ENCODE measurements around the gene MISFA. TPM values are rescaled to one million over a fixed set of nuclear protein-coding genes. Genes with fewer than 3 reads are reported as not detected.

The MISFA gene
- 1 to 10 TPM in 3 of 4 donors, not detected in 1; 1.3 to 5.7 (median 4.4) TPM for total RNA-seq

- no peaks in the 10 kb centered on the region for H3K27me3 ChIP-seq
- no peaks in the 10 kb centered on the region for H3K36me3 ChIP-seq
- intact Hi-C loops (cut with DNase I): no loop called here
- 83 to 94% methylated on average over 7 of the region's 7 CpGs for WGBS, 2 donors
- no peak for DNase-seq
- no peak within 1 kb of the TSS for H3K4me3 ChIP-seq (replicated peaks in 1 of 3)
- H3K27ac ChIP-seq: no peak within 1 kb of the TSS
- H3K4me1 ChIP-seq: no peaks in the 10 kb centered on the region
- TF ChIP-seq, protein P1, sequence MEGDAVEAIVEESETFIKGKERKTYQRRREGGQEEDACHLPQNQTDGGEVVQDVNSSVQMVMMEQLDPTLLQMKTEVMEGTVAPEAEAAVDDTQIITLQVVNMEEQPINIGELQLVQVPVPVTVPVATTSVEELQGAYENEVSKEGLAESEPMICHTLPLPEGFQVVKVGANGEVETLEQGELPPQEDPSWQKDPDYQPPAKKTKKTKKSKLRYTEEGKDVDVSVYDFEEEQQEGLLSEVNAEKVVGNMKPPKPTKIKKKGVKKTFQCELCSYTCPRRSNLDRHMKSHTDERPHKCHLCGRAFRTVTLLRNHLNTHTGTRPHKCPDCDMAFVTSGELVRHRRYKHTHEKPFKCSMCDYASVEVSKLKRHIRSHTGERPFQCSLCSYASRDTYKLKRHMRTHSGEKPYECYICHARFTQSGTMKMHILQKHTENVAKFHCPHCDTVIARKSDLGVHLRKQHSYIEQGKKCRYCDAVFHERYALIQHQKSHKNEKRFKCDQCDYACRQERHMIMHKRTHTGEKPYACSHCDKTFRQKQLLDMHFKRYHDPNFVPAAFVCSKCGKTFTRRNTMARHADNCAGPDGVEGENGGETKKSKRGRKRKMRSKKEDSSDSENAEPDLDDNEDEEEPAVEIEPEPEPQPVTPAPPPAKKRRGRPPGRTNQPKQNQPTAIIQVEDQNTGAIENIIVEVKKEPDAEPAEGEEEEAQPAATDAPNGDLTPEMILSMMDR (IDR thresholded peaks at IDR 0.05): no peak
- TF ChIP-seq POLR2A (IDR thresholded peaks at IDR 0.05): no peak
- no peaks in the 10 kb centered on the region for H3K9me3 ChIP-seq
These were observed at the start of gene MISFA for GRCh38 chr11:18599739-18600230. TSS of gene MISFA (plus strand) at chr11:18599789. CDS start at chr11:18599929, 140 bp downstream.

DNA sequence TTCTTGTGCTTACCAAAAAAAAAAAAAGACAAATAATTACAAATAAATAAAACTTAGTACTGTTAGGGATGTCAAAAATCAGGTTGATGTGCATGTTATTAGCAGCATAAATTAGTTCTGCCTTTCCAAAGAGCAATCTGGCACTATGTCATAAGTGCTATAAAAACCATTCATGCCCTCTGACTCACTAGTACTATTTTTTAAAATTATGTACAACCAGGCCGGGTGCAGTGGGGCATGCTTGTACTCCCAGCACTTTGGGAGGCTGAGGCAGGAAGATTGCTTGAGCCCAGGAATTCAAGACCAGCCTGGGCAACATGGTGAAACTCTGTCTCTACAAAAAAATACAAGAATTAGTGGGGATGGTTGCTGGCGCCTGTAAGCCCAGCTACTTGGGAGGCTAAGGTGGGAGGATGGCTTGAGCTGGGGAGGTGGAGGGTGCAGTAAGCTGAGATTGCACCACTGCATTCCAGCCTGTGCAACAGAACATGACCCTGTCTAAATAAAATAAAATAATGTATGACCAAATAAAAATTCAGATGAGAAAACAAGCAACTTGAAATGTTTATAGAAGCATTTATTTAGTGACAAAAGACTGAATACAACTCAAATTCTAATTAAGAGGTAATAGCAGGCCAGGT lies 36.4 kb upstream of the MISFA start:
- no peak for DNase-seq
- no peak for TF ChIP-seq POLR2A (IDR thresholded peaks at IDR 0.05)
- TF ChIP-seq, protein P1 (IDR thresholded peaks at IDR 0.05): no peak
- WGBS, 2 donors: 93 to 98% methylated on average over 2 of the region's 2 CpGs
- no peaks in the 10 kb centered on the region for H3K9me3 ChIP-seq
- no peaks in the 10 kb centered on the region for H3K4me1 ChIP-seq
- H3K36me3 ChIP-seq: peaks cover 22 to 27% of the 10 kb centered on the region in 2 donors
- intact Hi-C loops (cut with DNase I): no loop called here
- no peak overlapping the region for H3K27ac ChIP-seq
- no peaks in the 10 kb centered on the region for H3K27me3 ChIP-seq
- H3K4me3 ChIP-seq (replicated peaks in 1 of 3): no peak overlapping the region

- intact Hi-C loops (cut with DNase I): no loop called here
- H3K9me3 ChIP-seq: no peaks in the 10 kb centered on the region
- TF ChIP-seq, protein P1 (IDR thresholded peaks at IDR 0.05): no peak
- TF ChIP-seq POLR2A (IDR thresholded peaks at IDR 0.05): no peak
- H3K27ac ChIP-seq: no peak overlapping the region
- H3K4me3 ChIP-seq (replicated peaks in 1 of 3): no peak overlapping the region
- H3K4me1 ChIP-seq: no peaks in the 10 kb centered on the region
- peaks cover 22 to 27% of the 10 kb centered on the region in 2 donors for H3K36me3 ChIP-seq
- DNase-seq: no peak
- no peaks in the 10 kb centered on the region for H3K27me3 ChIP-seq
These were observed 35.4 kb upstream of the MISFA start for GRCh38 chr11:18564149-18564548.

DNA sequence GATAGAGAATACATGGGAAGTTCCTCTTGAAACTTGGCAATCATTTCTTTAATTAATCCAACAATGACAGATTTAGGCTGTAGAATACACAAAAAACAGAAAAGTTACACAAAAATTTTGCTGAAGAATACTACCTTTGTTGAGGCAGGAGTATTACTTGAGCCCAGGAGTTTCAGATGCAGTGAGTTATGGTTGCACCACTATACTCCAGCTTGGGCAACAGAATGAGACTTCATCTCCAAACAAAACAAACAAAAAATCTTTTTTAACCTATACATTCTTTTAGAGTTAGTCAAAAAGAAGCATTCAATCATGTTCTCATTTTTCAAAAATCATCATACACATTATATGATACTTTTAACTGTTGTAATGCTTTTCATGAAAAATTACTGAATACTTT lies 33.2 kb upstream of the MISFA start:
- Histone ChIP-seq H3K36me3 (peaks cover 18 to 22% of the 10 kb centered on the region in 2 donors), H3K9me3 (no peaks in the 10 kb centered on the region), H3K4me3 (replicated peaks in 1 of 3) (no peak overlapping the region), H3K27ac (no peak overlapping the region), H3K27me3 (no peaks in the 10 kb centered on the region), H3K4me1 (no peaks in the 10 kb centered on the region)
- TF ChIP-seq, protein P1 (IDR thresholded peaks at IDR 0.05): no peak
- no peak for TF ChIP-seq POLR2A (IDR thresholded peaks at IDR 0.05)
- DNase-seq: no peak
- intact Hi-C loops (cut with DNase I): no loop called here

DNA sequence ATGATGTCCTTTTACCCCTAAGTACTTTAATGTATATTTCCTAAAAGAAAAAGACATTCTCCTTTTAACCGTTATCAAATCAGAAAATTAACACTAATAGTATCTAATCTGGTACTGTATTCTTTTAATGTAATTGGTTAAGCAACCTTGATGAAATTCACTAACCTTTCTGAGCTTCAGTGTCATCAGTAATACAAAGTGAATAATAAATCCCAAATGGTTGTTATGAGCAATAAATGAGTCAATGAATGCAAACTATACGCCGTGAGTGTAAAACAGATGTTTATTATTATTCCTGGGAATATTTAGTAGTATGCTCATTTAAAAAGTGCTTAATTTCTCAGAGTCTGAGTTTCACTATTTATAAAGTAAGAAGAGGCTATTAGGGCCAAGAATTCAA lies 32.5 kb upstream of the MISFA start:
- Histone ChIP-seq H3K4me1 (no peaks in the 10 kb centered on the region), H3K9me3 (no peaks in the 10 kb centered on the region), H3K27me3 (no peaks in the 10 kb centered on the region), H3K27ac (no peak overlapping the region), H3K36me3 (peaks cover 18 to 22% of the 10 kb centered on the region in 2 donors), H3K4me3 (replicated peaks in 1 of 3) (no peak overlapping the region)
- intact Hi-C loops (cut with DNase I): no loop called here
- TF ChIP-seq POLR2A (IDR thresholded peaks at IDR 0.05): no peak
- TF ChIP-seq, protein P1 (IDR thresholded peaks at IDR 0.05): no peak
- no peak for DNase-seq
- WGBS, 2 donors: 96% methylated on average over 3 of the region's 3 CpGs

Data from thyroid gland (tissue), 4 donors.